SK-N-SH (cell line): Measurements from ENCODE around the gene SUCLG2. TPM values are rescaled to one million over a fixed set of nuclear protein-coding genes. Genes with fewer than 3 reads are reported as not detected.

Experiments
- CTCF ChIA-PET: fragments of 300-600, 350-600 bp; formaldehyde crosslinking; extraction: SDS; loops from one replicate; lab custom pipeline; 2021; lab: Yijun Ruan, JAX
- POLR2A ChIA-PET: fragments of 350-600 bp; sonication (Branson Sonifier 250); formaldehyde crosslinking; extraction: SDS; loops from one replicate; lab custom pipeline; 2020; ENCODE audit warnings: antibody characterized with exemption, inconsistent platforms; lab: Yijun Ruan, JAX
- DNase-seq: peaks from one replicate; pipeline ENCODE4 v3.0.0; 2012
- H2AFZ ChIP-seq: fragments of 200-600 bp; sonication (generic); 2 replicates; pipeline ENCODE4 v1.8.1; 2016; ENCODE audit warnings: antibody characterized with exemption, mild to moderate bottlenecking, low read depth
- H3F3A ChIP-seq: fragments of 200-600 bp; sonication (generic); replicated peaks from 2 replicates; pipeline ENCODE3; 2016; ENCODE audit warnings: antibody characterized with exemption, mild to moderate bottlenecking; ENCODE audit not compliant: insufficient read depth
- H3K27ac ChIP-seq, 2 experiments: fragments of 200-500 bp in 1 of 2; fragments of 200-600 bp in 1 of 2; sonication (Bioruptor generic) in 1 of 2; sonication (generic), shearing (Covaris generic) in 1 of 2; 2 replicates each; pipeline versions ENCODE4 v1.5.1 to v1.6.1; 2014 to 2016; ENCODE audit warnings: low read depth in 2 of 2, inconsistent platforms in 1 of 2, low read length in 1 of 2, mild to moderate bottlenecking in 1 of 2, mixed read lengths in 1 of 2
- H3K27me3 ChIP-seq: fragments of 200-600 bp; sonication (generic), shearing (Covaris generic); 2 replicates; pipeline ENCODE4 v1.6.1; 2016; ENCODE audit warnings: mixed run types; ENCODE audit not compliant: insufficient read depth
- H3K36me3 ChIP-seq, 2 experiments: fragments of 200-500 bp in 1 of 2; fragments of 200-600 bp in 1 of 2; sonication (Bioruptor generic) in 1 of 2; sonication (generic) in 1 of 2; replicated peaks in 1 of 2; 2 replicates each; pipeline versions ENCODE3 to v1.5.1; 2014 to 2016; ENCODE audit warnings: low read length in 1 of 2, mild to moderate bottlenecking in 1 of 2; ENCODE audit not compliant: insufficient read depth in 2 of 2, control insufficient read depth in 1 of 2
- H3K4me1 ChIP-seq, 2 experiments: fragments of 200-500 bp in 1 of 2; fragments of 200-600 bp in 1 of 2; sonication (Bioruptor generic) in 1 of 2; sonication (generic), shearing (Covaris generic) in 1 of 2; 2 replicates each; pipeline versions ENCODE4 v1.5.1 to v1.6.1; 2014 to 2016; ENCODE audit warnings: low read depth in 1 of 2, low read length in 1 of 2, mixed run types in 1 of 2; ENCODE audit not compliant: insufficient read depth in 2 of 2, control insufficient read depth in 1 of 2
- H3K4me2 ChIP-seq: fragments of 200-600 bp; sonication (generic), shearing (Covaris generic); 2 replicates; pipeline ENCODE4 v1.6.1; 2017; ENCODE audit warnings: mixed run types
- H3K4me3 ChIP-seq, 2 experiments: fragments of 200-500 bp in 1 of 2; fragments of 200-600 bp in 1 of 2; sonication (Bioruptor generic) in 1 of 2; sonication (generic), shearing (Covaris generic) in 1 of 2; 2 replicates each; pipeline versions ENCODE4 v1.5.1 to v1.8.1; 2014 to 2016; ENCODE audit warnings: low read depth in 2 of 2, inconsistent platforms in 1 of 2, low read length in 1 of 2, mild to moderate bottlenecking in 1 of 2, mixed read lengths in 1 of 2, moderate library complexity in 1 of 2
- H3K79me2 ChIP-seq: fragments of 200-600 bp; sonication (generic); 2 replicates; pipeline ENCODE4 v1.8.1; 2017; ENCODE audit warnings: mild to moderate bottlenecking; ENCODE audit not compliant: insufficient read depth
- H3K9ac ChIP-seq: fragments of 200-600 bp; sonication (generic); 2 replicates; pipeline ENCODE4 v1.6.1; 2017; ENCODE audit warnings: mixed run types
- H3K9me2 ChIP-seq: fragments of 200-600 bp; sonication (generic); 2 replicates; pipeline ENCODE4 v1.6.1; 2017; ENCODE audit warnings: mixed run types
- H3K9me3 ChIP-seq: fragments of 200-600 bp; sonication (generic); 2 replicates; pipeline ENCODE4 v1.6.1; 2017; ENCODE audit warnings: mixed run types, mild to moderate bottlenecking, moderate library complexity
- H4K20me1 ChIP-seq: fragments of 200-600 bp; sonication (generic); 2 replicates; pipeline ENCODE4 v1.6.1; 2017; ENCODE audit warnings: mild to moderate bottlenecking, mixed run types; ENCODE audit not compliant: insufficient read depth
- CHD2 ChIP-seq: fragments of 150-350 bp; IDR thresholded peaks from 2 replicates; pipeline ENCODE4 v1.6.1; 2018; ENCODE audit warnings: low read length; ENCODE audit not compliant: partially characterized antibody
- EZH2phosphoT487 ChIP-seq: fragments of 200-600 bp; sonication (generic); IDR thresholded peaks from 2 replicates; pipeline ENCODE4 v1.6.1; 2017; ENCODE audit warnings: low read depth, mixed run types, mild to moderate bottlenecking, antibody characterized with exemption, moderate library complexity, borderline replicate concordance
- FOXJ3 ChIP-seq: sonication (generic); formaldehyde crosslinking; IDR thresholded peaks from 2 replicates; pipeline ENCODE4 v1.5.1; 2020; ENCODE audit warnings: mild to moderate bottlenecking, missing genetic modification reagents
- MEF2A ChIP-seq: IDR thresholded peaks from 2 replicates; pipeline ENCODE4 v1.4.0; 2012; ENCODE audit warnings: low read depth, borderline replicate concordance
- NRF1 ChIP-seq: IDR thresholded peaks from 2 replicates; pipeline ENCODE4 v1.6.1; 2012; ENCODE audit warnings: low read depth, mild to moderate bottlenecking, low read length
- PBX3 ChIP-seq: IDR thresholded peaks from 2 replicates; pipeline ENCODE4; 2012
- RAD21 ChIP-seq: IDR thresholded peaks from 2 replicates; pipeline ENCODE4 v1.6.1; 2012; ENCODE audit warnings: mild to moderate bottlenecking, low read length
- RXRA ChIP-seq: IDR thresholded peaks from 2 replicates; pipeline ENCODE4 v1.4.0; 2012; ENCODE audit warnings: low read depth, mild to moderate bottlenecking, borderline replicate concordance
- TAF1 ChIP-seq: IDR thresholded peaks from 2 replicates; pipeline ENCODE4 v1.6.1; 2012; ENCODE audit warnings: low read depth, mild to moderate bottlenecking, low read length, moderate library complexity, borderline replicate concordance
- TCF12 ChIP-seq: IDR thresholded peaks from 2 replicates; pipeline ENCODE4 v1.4.0; 2012
- USF2 ChIP-seq: fragments of 150-350 bp; IDR thresholded peaks from 2 replicates; pipeline ENCODE4 v1.6.1; 2017; ENCODE audit warnings: antibody characterized with exemption, low read length, low read depth, borderline replicate concordance
- WGBS: methylation state at CpG from one replicate; pipeline ENCODE4 v1.1.6; 2017; ENCODE audit warnings: low lambda C conversion rate; 5-methylcytosine and 5-hydroxymethylcytosine counted together
- polyA plus RNA-seq, 3 experiments: library from polyadenylated mRNA; depleted of rRNA; stranded (reverse); fragments of >200 nt; gene quantifications; 2 replicates each; pipeline ENCODE4 v1.2.3, GENCODE V29; 2012

Gene SUCLG2
- polyA plus RNA-seq, 1 of the 3 experiments (the other 2 are of a cell fraction): 20.2 TPM

GRCh38 chr3:67561667-67562394 is 92.6 kb downstream of the SUCLG2 start (continued):
- TF ChIP-seq RXRA (no peak), TAF1 (no peak), MEF2A (no peak), FOXJ3 (no peak)

GRCh38 chr3:67561266-67561665 is 93.1 kb downstream of the SUCLG2 start:
- WGBS: 95% methylated on average over 1 of the region's 1 CpG
- H3K9me2 ChIP-seq: no peaks in the 10 kb centered on the region
- no peak for DNase-seq
- ChIA-PET POLR2A (no interaction called here), CTCF (interaction anchor here (0.7 kb wide), 1 partner anchor 61 kb away, joined by 3 read pairs; no protein-coding TSS in a partner anchor)
- no peaks in the 10 kb centered on the region for H4K20me1 ChIP-seq
- peaks cover 0 to 12% of the 10 kb centered on the region in 2 experiments for H3K36me3 ChIP-seq
- H3K79me2 ChIP-seq: peaks cover 5% of the 10 kb centered on the region; the same call in 1 of the 2 replicates
- H3K4me1 ChIP-seq: no peaks in the 10 kb centered on the region
- H3K9me3 ChIP-seq: no peaks in the 10 kb centered on the region
- H3K4me3 ChIP-seq: no peak overlapping the region
- no peak overlapping the region for H2AFZ ChIP-seq
- H3K4me2 ChIP-seq: no peak overlapping the region
- no peak overlapping the region for H3K27ac ChIP-seq
- no peak overlapping the region for H3K9ac ChIP-seq
- TF ChIP-seq CHD2 (no peak), EZH2phosphoT487 (no peak)
- H3F3A ChIP-seq: peaks cover 4% of the 10 kb centered on the region
- H3K27me3 ChIP-seq: no peaks in the 10 kb centered on the region

- Histone ChIP-seq H3K79me2 (peaks cover 5% of the 10 kb centered on the region; the same call in 1 of the 2 replicates), H3K4me3 (no peak overlapping the region), H3K9ac (no peak overlapping the region), H4K20me1 (no peaks in the 10 kb centered on the region), H3K4me2 (no peak overlapping the region), H3K27me3 (no peaks in the 10 kb centered on the region), H3K9me2 (no peaks in the 10 kb centered on the region), H2AFZ (no peak overlapping the region), H3K36me3 (peaks cover 0 to 8% of the 10 kb centered on the region in 2 experiments), H3K27ac (no peak overlapping the region), H3K9me3 (no peaks in the 10 kb centered on the region), H3K4me1 (no peaks in the 10 kb centered on the region), H3F3A (no peaks in the 10 kb centered on the region)
- POLR2A ChIA-PET: no interaction called here
- WGBS: 97% methylated on average over 7 of the region's 7 CpGs
- DNase-seq: no peak
- CTCF ChIA-PET: no interaction called here
- TF ChIP-seq NRF1 (no peak), USF2 (no peak), PBX3 (no peak), TCF12 (no peak), RAD21 (no peak)
These were observed 95.3 kb downstream of the SUCLG2 start for GRCh38 chr3:67559029-67559605.
